NCI-H345 treated with DMSO at 0.1 percent for 48 hours (cell line): ENCODE data around the gene DEXI.

Experiments
- DNase-seq: peaks from one replicate; lab custom pipeline; 2025; ENCODE audit not compliant: unreplicated experiment; lab: John Stamatoyannopoulos, UW

Gene DEXI

GRCh38 chr16:10942352-10943063, at the start of gene DEXI:
Gene DEXI (minus strand): TSS chr16:10942468. CDS start chr16:10942005, 463 bp downstream.
- peak; percentile 86 for DNase-seq

DNA sequence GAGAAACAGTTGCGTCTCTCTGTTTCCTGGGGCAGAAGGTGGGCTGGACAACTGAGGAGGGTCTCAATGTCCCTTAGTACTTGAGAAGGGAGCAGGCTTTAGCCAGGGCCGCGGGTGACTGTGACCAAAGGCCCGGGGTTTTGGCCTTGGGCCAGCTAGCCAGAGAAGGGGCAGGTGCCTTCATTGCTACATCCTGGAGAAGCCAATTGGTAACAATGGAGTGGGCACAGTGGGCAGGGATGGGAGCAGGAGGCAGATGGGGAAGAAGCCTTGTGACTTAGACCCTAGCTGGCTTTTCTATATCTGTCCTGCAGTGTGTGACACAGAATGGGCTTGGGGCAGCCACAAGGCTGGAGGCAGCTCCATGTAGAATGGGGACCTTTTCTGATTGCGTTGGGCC, 48.1 kb upstream of the DEXI start:
- no peak for DNase-seq

GRCh38 chr16:10989559-10989958, 47.3 kb upstream of the DEXI start:
- no peak for DNase-seq

DNA sequence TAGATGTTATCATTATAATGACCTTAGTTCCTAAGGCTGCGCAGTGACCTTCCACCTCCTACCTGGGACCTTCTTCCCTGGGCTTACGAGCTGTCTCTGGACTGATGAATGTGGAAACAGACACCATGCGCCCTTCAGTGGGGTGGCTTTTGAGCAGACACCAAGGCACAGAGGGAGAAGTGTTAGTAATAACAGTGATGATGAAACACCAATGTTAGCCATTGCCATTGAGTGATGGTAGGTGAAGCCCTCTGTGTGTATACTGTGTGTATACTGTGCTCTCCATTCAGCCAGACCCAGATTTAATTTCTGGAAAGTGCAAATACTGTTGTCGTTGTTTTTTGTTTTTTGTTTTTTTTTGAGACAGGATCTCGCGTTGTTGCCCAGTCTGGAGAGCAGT, 46.6 kb upstream of the DEXI start:
- no peak for DNase-seq

GRCh38 chr16:10988164-10988803, 46.0 kb upstream of the DEXI start:
- DNase-seq, result no peak

- DNase-seq, result no peak
Observed at GRCh38 chr16:10987361-10988163, 45.3 kb upstream of the DEXI start.

GRCh38 chr16:10984509-10984908, 42.2 kb upstream of the DEXI start:
- DNase-seq, result no peak

DNA sequence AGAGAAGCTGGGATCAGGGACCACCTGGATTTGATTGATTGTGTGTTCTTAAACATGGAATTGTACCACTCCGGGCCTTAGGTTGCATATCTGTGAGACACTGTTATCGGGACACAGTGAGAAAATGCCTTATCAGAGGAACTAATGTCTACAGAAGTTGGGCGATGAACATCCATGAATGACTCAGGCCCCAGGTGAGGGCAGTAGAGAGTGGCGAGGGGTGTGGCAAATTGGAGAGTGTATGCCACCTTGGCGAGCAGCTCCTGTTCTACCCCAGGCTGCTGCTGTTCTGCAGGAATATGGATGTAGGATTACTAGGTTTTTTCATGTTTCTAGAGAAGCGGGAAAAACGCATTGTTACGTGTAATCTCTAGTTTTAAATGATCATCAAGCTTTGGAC, 40.9 kb upstream of the DEXI start:
- DNase-seq, result no peak

GRCh38 chr16:10982465-10983150, 40.3 kb upstream of the DEXI start:
- DNase-seq, result no peak

GRCh38 chr16:10981697-10982216, 39.5 kb upstream of the DEXI start:
- peak; percentile 3 for DNase-seq

GRCh38 chr16:10980813-10981212, 38.5 kb upstream of the DEXI start:
- DNase-seq, result no peak

DNA sequence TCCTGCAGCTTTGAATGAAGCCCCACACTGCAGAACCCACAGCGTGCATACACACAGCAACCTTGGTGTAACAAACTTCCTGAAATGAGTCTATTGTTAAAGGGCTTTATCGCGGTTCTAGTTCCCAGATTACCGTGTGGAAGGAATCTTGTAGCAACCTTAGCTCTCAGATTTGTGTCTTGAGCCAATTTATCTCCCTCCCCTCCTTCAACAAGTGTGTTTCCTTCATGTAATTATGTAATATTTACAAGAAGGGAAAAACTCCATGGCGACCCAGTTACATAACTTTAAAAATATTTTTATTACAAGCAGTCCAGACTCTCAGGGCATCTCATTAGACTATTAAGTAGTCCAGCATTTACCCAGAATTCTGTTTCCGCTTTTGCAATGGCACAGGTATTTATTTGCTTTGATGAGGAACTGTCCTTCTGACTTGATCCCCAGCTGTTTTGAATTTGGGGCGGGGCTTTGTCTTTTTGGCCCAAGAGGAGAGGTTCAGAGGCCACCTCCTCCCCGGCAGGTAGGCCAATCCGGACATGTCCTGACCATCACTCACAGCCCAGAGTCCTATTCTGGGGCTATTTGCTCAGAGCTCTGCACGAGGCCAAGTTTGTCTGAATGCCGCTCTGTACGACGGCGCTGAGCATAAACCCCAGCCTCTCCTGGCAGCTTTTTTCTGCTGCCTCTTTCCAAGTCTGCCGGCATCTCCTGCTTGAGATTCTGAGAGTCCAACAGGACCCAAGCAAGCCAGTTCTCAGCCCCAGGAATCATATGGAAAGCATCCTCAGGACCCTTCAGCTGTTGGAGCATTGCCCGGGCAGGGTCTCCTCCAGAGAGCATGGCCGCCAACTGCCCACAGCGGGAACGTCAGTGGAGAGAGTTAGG, 37.7 kb upstream of the DEXI start:
- no peak for DNase-seq

DNA sequence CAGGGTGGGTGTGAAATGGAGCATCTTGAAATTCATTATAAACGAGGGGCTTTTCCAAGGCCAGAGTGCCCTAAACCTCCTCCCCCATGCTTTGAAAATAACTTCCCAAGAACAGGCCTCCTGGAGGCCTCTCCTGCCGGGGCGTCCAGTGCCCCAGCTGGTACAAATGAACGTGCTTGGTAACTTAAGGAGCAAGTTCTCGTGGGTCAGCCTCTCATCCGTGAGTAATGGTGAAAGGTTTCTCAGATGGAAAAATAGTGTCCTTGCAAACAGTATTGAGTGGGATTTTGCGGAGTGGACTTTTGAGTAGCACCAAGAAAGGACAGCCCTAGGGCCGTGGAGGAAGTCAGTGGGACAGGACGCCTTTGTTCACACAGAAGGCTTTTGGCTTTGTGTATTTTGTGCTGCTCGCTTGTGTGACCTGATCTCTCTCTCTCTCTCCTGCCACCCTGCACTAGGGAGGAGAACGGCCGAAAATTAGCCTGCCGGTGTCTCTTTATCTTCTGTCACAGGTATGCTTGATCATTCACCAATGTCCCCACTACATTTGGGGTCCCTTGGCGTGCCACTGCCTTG, 36.7 kb upstream of the DEXI start:
- DNase-seq, result no peak

DNA sequence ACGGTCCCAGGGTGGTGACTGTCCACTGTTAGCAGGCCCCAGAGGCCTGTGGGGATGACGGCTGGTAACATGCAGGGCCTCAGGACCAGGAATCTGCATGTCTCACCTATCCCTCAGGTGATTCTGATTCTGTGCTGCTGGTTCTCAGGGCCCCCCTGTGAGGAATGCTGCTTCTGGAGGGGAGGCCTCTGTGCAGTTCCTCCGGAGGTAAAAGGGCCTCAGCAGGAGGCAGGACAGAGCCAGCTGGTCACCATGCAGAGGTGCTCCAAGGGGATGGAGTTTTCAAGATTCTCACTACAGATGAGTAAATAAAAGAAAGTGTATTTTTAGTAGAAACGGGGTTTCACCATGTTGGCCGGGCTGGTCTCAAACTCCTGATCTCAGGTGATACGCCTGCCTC, 35.9 kb upstream of the DEXI start:
- no peak for DNase-seq

GRCh38 chr16:10976634-10977033, 34.4 kb upstream of the DEXI start:
- DNase-seq, result no peak

- no peak for DNase-seq
Observed at GRCh38 chr16:10972819-10973464, 30.7 kb upstream of the DEXI start.

DNA sequence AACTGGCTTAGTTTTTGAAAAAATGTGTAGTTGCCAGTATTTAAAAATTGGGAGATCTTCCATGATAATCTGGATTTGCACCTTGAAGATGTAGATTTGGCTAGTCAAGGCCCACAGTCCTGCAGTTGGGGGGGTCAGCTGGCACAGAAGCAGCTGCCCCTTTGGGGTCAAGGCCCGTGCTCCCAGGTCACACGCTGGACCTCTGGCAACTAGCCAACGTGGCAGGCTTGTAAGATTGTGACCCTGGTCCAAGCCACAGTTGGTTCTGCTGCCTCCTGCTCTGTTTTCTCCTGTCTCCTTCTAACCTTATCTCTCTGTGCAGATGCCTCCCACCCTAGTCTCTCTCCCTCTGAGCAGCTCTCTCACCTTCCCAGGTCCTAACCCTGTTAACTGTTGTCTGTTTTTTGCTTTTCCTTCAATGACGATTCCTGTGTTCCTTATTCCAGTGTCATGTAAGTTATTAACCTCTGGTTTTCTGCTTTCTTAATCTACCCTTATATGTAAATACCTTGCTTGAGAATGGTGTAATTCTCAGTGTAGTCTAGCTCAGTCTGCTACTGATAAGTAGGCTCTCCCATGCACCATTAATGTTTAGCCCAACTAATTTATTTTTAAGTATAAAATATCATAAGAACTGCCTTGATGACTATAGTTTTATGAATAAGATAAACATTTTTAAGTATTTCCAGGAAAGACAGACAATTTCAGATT, 30.0 kb upstream of the DEXI start:
- DNase-seq, result no peak

GRCh38 chr16:10971560-10971961, 29.3 kb upstream of the DEXI start:
- DNase-seq, result peak; percentile 51

- DNase-seq, result no peak
Observed at GRCh38 chr16:10970065-10970464, 27.8 kb upstream of the DEXI start.
